GM18517 (cell line): ENCODE results near the gene FMN2.

Source experiments
- ATAC-seq: cut with Tn5 transposase; IDR thresholded peaks from one replicate; pipeline ENCODE4 v1.9.1; 2021; ENCODE audit warnings: mild to moderate bottlenecking, moderate library complexity; ENCODE audit not compliant: unreplicated experiment

The FMN2 gene

GRCh38 chr1:240096974-240097373, 5.3 kb downstream of the FMN2 start:
- no peak for ATAC-seq

GRCh38 chr1:240098534-240098933, 6.9 kb downstream of the FMN2 start:
- no peak for ATAC-seq

- no peak for ATAC-seq
These were observed 7.6 kb downstream of the FMN2 start for GRCh38 chr1:240099329-240099728.

GRCh38 chr1:240099748-240100147, 8.1 kb downstream of the FMN2 start:
- ATAC-seq, result no peak

- ATAC-seq, result no peak
These were observed 8.8 kb downstream of the FMN2 start for GRCh38 chr1:240100371-240100934.

- no peak for ATAC-seq
These were observed 9.6 kb downstream of the FMN2 start for GRCh38 chr1:240101306-240101705.

- no peak for ATAC-seq
These were observed 10.1 kb downstream of the FMN2 start for GRCh38 chr1:240101737-240102136.

- no peak for ATAC-seq
These were observed 13.0 kb downstream of the FMN2 start for GRCh38 chr1:240104672-240105071.

- ATAC-seq, result no peak
These were observed 15.5 kb downstream of the FMN2 start for GRCh38 chr1:240107058-240107684.

GRCh38 chr1:240109130-240109529, 17.4 kb downstream of the FMN2 start:
- ATAC-seq, result no peak

GRCh38 chr1:240109920-240110636, 18.4 kb downstream of the FMN2 start:
- ATAC-seq, result no peak

GRCh38 chr1:240111558-240111957, 19.9 kb downstream of the FMN2 start:
- no peak for ATAC-seq

- no peak for ATAC-seq
These were observed 22.5 kb downstream of the FMN2 start for GRCh38 chr1:240114222-240114621.

GRCh38 chr1:240115831-240116230, 24.1 kb downstream of the FMN2 start:
- ATAC-seq, result no peak

GRCh38 chr1:240116831-240117769, 25.4 kb downstream of the FMN2 start:
- ATAC-seq, result no peak

GRCh38 chr1:240117930-240118329, 26.2 kb downstream of the FMN2 start:
- ATAC-seq, result no peak

- no peak for ATAC-seq
These were observed 31.2 kb downstream of the FMN2 start for GRCh38 chr1:240122639-240123613.

- no peak for ATAC-seq
These were observed 35.1 kb downstream of the FMN2 start for GRCh38 chr1:240126821-240127220.

GRCh38 chr1:240128366-240128765, 36.7 kb downstream of the FMN2 start:
- ATAC-seq, result no peak

GRCh38 chr1:240134113-240134512, 42.4 kb downstream of the FMN2 start:
- no peak for ATAC-seq
